NCI-H1694 treated with DMSO at 0.1 percent for 48 hours (cell line): ENCODE measurements around the gene WNK2.

Source experiments
- DNase-seq: peaks from one replicate; lab custom pipeline; 2025; lab: John Stamatoyannopoulos, UW

WNK2 gene

DNA sequence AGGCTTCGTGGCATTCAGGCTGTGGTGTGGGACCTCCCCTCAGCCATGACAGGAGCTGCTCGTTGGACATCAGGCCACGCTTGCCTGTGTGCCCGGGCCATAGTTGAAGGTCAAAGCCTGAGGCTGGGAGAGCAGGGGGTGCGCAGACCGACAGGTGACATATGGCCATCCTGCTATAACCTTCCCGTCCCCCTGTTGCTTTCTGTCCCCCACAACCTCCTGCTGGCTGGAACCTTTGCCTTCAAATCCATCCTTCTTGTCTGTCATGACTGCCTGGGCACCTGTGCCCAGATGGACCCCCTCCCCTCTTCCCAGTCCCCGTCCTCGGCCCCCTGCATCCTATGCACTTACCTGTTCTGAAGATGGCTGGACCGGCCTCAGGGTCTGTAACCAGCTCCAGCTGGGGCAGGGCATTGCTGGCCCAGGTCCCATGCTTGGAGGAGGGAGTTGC lies 83.2 kb downstream of the WNK2 start:
- DNase-seq = no peak

DNA sequence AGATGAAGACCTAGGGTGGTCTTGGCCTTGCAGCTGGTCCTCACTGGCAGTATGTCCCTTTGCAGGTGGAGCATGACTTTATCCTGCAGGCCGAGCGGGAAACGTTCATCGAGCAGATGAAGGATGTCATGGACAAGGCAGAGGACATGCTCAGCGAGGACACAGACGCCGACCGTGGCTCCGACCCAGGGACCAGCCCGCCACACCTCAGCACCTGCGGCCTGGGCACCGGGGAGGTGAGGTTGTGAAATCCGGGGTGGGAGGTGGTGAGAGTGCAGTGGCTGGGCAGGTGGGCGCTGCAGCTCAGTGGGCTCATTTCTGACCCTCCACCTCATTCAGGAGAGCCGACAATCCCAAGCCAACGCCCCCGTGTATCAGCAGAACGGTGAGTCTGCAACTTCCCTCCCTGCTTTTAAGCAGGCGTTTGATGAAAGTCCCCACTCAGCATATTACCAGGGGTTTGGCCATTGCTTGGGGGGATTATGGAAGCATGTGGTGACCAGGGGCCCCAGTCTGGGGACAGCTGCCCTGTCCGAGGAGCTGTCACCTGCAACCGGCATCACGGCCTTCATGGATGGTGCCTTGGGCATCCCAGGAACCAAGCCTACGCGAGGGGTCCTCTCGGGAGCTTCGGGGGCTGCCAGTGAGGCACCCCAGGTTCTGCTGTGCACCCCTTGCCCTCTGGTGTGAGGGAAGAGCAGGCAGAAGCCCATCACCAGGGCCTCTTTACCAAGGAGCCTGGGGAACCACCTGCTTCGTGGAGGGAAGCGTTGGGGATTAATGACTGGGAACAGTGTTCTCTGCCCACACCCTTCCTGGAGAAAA lies 84.0 kb downstream of the WNK2 start:
- no peak for DNase-seq

DNA sequence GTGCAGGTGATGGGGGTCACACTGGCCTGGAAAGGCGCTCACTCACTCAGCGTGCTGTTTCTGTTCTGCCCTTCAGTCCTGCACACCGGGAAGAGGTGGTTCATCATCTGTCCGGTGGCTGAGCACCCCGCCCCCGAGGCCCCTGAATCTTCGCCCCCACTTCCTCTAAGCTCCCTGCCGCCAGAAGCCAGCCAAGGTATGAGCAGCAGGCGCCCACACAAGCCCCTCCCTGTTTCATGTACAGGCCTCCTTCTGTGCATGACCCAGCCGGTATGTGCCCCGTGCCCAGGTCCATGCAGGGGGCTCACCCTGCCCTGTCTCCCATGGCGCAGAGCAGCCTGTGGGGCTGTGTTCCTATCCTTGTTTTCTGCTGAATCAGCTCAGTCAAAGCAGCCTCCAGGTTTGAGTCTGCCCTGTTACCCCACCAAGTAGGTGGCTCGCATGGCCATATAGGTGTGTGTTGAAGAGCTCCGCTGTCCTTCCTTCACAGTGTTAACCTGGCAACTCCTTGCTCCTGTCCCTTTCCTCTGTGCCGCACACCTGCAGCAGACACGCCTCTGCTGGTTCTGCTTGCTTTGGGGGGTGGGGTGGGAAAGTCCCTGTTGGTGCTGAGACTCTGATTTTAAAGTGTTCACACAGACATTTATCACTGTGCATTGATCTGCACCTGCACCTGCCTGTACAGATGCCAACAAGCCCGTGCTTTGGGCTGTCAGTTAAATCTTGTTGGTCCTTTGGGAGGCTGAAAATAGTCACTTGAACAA lies 84.8 kb downstream of the WNK2 start:
- no peak for DNase-seq

DNA sequence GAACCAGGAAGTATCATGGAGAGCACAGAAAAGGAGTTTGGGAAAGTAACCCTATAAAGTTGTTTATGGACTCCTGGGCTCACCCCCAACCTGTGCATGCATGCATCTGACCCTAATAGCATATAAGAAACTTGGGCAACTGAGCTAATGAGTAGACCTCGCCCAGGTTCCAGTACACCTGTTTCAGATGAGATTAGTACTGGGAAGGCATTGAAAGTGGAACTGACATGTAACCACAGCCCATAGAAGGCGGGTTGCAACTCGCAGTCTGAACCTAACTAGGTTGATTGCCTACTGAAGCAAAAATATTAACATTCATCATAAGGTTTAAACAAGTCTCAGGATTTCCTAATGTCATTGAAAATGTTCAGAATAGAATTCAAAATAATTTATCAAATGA lies 87.0 kb downstream of the WNK2 start:
- DNase-seq = no peak

DNA sequence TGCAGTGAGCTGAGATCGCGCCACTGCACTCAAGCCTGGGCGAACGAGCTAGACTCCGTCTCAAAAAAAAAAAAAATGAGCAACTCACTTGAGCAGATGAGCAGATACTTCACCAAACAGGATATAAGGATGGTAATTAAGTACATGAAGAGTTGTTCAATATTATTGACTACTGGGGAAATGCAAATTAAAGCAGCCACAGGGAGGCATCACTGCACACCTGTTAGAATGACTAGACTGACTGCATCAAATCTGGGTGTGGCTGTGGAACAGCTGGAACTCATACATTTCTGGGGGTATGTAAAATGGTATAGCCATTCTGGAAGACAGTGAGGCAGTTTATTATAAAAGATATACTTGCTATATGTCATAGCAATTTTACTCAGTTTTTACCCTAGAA lies 93.0 kb downstream of the WNK2 start:
- DNase-seq = no peak

DNA sequence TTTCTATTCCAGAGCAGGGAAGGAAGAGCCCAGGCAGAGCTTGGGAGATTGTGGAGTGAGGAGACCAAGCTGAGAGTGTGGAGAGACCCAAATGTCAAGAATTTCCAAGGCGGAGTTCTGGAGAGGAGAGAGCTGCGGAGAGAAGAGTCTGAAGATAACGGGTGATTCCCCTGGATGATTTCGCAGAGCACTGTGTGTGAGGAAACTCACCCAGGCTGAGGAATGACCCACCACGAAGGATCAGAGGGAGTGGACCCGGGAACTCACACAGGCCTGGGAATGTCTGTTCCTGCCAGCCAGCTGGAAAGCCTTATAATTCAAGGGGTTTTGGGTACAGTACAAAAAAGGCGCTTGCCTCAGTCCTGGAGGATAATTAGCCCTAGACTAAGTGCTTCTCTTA lies 94.2 kb downstream of the WNK2 start:
- no peak for DNase-seq

DNA sequence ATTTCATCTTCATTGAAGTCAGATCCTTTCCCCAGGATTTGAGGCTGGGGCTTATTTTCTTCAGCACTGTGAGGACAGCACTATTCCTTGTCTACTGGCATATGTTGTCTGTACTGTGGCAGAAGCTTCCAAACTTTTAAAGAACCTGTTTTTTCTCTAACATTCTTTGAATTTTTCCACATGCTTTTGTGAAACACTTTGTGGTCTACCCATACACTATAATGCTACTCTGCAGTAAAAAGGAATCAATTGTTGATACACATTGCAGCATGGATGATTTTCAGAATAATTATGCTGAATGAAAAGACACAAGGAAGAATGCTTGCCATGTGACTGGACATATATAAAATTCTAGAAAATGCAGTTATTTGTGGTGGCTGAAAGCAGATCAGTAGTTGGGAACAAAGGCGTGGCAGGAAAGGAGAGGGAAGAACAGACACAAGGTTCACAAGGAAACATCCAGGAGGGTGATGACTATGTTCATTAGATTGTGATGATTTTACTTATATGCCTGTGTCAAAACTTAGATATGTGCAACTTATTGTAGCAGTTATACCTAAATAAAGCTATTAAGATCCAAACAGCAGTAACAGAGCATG lies 96.8 kb downstream of the WNK2 start:
- DNase-seq = no peak

DNA sequence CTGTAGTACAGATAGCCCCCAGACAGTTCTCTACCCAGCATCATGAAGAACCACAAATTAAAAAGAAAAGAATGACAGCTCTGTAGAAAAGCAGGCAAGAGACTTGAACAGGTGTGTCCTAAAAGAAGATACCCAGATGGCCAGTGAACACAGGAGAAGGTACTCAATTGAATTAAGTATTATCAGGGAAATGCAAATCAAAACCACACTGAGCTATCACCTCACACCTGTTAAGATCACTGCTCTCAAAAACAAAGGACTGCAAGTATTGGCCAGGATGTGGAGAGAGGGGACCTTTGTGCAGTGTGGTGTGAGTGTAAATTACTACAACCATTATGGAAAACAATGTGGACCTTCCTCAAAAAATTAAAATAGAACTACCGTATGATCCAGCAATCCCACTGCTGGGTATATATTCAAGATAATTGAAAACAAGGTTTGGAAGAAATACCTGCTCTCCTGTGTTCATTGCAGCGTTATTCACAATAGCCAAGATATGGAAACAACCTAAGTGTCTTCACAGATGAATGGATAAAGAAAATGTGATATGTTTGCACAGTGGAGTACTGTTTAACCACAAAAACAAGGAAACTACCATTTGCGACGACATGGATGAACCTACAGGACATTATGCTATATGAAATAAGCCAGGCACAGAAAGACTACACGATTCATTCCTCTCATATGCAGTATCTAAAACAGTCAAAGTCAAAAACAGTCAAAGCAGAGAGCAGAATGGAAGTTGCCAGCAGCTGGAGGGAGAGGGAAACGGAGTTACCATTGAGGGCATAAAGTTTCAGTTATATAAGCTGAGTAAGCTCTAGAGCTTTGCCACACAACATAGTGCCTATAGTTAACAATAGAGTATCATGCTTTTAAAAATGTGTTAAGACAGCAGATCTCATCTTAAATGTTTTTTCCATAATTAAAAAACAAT lies 102.6 kb downstream of the WNK2 start:
- DNase-seq = no peak

DNA sequence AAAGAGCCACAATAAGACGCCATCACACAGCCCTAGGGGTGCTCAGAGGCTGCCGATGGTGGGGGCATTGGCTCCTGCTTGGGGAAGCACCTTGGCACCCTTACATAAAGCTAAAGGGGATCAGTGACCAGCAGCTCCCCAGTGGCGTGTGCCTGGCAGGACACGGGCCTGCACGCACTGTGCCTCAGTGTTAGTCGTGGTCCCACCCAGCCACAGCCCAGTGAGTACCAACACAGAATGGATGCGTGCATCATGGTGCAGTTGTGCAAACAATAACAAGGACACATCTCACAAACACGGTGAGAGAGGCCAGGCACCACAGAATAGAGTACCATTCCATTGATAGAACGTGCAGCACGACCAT lies 103.2 kb downstream of the WNK2 start:
- no peak for DNase-seq

DNA sequence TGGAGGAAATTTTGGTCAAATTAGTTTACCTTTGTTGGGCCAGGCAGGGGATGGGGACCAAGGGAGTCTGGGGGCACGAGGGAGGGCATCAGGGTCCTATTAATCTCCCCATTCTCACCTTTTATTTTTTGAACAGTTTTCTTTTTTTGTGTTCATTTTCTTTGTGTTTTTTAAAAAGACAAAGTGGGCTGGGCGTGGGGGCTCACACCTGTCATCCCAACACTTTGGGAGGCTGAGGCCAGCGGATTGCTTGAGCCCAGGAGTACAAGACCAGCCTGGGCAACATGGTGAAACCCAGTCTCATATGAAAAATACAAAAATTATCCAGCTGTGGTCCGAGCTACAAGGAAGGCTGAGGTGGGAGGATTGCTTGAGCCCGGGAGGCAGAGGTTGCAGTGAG lies 103.7 kb downstream of the WNK2 start:
- DNase-seq = no peak

DNA sequence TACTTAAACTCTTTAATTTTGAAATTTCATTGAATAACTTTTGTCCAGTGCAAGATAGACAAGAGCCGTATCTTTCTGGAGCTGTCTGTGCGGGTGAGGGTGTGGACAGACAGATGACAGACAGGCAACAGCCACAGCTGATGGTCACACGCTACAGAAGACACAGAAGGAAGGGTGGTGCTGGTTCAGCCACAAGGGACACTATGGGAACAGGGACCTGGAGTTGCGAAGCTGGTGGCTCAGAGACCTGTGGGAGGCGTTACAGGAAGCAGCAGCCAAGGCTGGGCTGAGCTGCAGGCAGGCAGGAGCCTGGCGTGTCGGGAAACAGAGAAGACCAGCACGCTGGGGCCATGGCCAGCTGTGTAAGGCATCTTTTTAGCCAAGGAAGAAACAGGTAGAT lies 104.4 kb downstream of the WNK2 start:
- no peak for DNase-seq

DNA sequence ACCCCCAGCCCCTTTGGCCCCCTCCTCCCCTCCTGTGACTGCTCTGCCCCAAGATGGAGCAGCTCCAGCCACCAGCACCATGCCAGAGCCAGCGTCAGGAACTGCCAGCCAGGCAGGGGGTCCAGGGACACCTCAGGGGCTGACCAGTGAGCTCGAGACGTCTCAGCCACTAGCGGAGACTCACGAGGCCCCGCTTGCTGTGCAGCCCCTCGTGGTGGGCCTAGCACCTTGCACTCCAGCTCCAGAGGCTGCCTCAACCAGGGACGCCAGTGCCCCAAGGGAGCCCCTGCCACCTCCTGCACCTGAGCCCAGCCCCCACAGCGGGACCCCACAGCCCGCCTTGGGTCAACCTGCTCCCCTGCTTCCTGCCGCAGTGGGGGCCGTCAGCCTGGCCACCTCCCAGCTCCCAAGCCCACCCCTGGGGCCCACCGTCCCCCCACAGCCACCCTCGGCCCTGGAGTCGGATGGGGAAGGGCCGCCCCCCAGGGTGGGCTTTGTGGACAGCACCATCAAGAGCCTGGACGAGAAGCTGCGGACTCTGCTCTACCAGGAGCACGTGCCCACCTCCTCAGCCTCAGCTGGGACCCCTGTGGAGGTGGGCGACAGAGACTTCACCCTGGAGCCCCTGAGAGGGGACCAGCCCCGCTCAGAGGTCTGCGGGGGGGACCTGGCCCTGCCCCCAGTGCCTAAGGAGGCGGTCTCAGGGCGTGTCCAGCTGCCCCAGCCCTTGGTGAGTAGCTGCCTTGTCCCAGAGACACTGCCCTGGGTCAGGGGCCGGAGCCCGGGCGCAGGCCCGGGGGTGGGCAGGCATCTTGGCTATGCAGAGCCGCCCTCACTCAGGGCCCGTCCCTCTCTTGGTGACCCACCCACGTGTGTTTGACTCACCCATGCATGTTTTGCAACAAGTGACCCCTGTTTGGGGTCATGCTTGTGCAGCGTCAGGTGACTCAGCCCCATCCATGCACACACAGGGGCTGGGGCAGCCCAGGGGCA lies 105.2 kb downstream of the WNK2 start:
- DNase-seq = no peak

DNA sequence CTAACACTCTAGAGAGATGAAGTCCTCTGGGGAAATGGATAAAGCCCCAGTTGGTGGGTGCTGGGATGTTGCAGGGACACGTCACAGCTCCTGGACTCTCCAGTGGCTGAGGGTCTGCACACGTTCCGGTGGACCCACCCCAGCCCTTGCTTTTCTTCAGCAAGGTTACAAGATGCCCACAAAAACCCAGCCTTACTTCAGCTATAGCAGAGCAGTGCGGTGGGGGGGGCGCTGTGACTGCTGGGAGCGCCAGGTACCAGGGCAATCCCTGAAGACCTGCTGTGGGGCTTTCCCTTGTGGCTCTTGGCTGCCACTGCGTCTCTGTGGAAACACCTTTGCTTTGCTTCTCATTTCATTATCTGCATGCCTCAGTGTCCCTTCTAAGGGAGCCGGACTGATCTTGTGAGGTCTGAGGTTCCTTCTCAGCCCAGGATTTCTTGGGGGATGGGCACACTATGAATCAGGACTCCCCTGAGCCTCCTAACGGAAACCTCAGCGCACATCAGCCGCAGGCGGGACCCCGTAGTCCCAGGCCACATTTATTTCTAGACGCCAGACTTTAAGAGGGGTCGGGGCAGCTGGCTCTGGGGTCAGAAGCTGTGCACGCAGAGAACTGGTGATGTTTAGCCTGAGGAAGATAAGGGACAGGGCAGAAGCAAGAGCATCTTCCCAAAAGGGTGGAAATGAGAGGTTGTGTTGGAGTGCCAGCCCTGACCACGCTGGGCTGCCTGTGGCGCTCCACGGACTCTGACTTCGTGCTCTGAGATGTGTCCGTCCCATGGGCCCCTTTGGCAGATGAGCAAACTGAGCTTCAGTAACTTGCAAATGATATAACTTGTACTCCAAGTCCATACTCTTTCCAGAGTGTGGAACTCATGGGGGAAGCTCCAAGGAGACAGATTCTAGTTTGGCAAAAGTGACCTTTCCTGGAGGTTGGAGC lies 106.8 kb downstream of the WNK2 start:
- DNase-seq = no peak

DNA sequence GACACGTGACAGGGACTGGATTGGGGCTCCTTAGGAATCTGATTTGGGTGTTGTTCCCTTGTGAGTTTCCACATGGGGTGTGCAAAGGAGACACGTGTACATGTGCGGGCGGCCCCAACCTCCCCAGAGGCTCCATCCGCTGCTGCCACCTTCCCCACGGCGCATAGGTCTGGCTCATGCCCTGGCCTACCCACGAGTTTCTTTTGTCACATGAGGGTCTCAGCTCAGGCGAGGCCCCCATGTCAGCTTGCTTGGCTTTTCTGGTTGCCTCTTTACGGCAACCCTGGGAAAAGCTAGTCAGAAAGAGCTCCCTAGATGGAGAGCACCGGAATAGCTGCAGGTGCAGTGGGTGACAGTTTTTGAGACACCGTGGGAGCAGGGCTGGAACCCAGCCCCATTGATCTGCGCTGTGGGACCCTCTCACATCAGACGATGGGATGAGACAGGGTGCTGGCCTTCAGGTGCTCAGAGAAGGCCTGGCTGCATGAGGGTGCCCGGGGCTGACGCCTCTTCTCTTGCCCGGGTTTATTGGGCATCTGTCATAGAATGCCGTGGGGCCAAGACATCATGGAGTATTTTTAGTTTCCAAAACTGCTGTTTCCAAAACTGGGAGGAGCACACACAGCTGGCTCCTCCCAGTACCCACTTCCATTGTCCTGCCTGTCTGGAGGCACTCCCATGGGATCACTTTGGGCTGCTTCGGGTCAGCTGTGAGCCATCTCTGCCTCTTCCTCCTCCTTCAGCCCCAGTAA lies 107.8 kb downstream of the WNK2 start:
- DNase-seq = no peak

DNA sequence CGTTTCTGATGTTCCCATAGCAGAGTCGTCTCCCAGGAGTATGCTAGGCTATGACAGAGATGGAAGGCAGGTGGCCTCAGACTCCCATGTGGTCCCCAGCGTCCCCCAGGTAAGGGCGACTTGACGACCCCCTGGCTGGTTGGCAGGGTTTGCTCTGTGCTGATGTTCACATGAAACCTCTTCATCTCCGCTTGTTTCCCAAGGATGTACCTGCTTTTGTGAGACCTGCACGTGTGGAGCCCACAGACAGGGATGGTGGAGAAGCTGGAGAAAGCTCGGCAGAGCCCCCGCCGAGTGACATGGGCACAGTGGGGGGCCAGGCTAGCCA lies 108.3 kb downstream of the WNK2 start:
- DNase-seq = no peak

DNA sequence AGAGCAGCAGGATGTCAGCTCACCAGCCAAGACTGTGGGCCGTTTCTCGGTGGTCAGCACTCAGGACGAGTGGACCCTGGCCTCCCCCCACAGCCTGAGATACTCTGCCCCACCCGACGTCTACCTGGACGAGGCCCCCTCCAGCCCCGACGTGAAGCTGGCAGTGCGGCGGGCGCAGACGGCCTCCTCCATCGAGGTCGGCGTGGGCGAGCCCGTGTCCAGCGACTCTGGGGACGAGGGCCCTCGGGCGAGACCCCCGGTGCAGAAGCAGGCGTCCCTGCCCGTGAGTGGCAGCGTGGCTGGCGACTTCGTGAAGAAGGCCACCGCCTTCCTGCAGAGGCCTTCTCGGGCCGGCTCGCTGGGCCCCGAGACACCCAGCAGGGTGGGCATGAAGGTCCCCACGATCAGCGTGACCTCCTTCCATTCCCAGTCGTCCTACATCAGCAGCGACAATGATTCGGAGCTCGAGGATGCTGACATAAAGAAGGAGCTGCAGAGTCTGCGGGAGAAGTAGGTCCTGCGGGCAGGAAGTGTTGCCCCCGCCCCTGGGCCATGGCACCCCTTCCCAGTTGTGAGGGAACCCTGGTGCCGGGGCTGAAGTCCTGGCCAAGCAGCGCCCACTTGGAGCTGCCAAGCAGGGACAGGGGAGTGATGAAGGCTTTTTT lies 108.9 kb downstream of the WNK2 start:
- no peak for DNase-seq

DNA sequence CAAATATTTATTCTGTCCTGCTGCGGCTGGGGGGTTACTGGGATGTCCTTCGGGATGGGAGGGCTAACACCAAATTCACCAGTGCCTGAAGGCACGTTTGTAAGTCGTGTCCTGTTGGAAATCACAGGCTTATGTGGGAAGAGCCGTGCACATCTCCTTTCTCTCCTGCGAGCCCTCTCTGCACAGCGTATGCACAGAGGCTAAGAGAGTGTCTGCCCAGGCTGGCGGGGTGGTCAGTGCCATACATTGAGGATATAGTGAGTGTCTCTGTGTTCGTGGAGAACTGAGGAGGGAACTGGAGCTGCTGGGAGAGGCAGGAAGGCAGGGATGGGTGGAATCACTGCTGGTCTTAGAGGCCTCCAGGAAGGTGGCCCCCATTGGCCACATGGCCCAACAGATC lies 110.1 kb downstream of the WNK2 start:
- no peak for DNase-seq

DNA sequence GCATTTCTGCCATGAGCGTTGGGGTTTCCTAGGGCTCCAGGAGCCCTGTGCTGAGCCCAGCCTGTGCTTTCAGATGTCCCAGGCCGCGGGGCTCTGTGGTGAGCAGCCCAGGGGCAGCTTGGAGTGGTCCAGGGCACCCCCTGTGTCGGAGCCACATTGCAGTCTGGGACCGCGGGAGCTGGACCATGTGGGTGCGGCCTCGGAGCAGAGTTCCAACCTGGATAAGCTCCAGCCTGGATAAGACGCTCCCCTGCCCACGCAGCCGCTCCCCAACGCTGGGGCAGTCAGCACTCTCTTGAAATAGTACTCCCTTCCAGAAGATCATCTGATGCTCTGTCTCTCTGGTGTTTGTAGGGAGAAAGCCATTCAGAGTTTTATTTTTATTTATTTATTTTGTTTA lies 111.1 kb downstream of the WNK2 start:
- DNase-seq = no peak
